H9 (cell line): ENCODE results near the gene KRTAP1-5. TPM values are rescaled to one million over a fixed set of nuclear protein-coding genes. Genes with fewer than 3 reads are reported as not detected.

Source experiments
- DNase-seq: peaks from one replicate; pipeline ENCODE4 v3.0.0-alpha.2; 2017
- H2AFZ ChIP-seq: one replicate; pipeline ENCODE4 v1.6.1; 2013; ENCODE audit warnings: mild to moderate bottlenecking, low read length, control low read depth, moderate library complexity
- H2AK5ac ChIP-seq: 2 replicates; pipeline ENCODE4 v1.6.1; 2013; ENCODE audit warnings: low read length, control low read depth, mixed read lengths; ENCODE audit not compliant: insufficient read length
- H2BK120ac ChIP-seq: one replicate; pipeline ENCODE4 v1.6.1; 2013; ENCODE audit warnings: low read depth, mild to moderate bottlenecking, low read length, control low read depth, inconsistent platforms; ENCODE audit not compliant: poor library complexity, severe bottlenecking
- H2BK12ac ChIP-seq: 2 replicates; pipeline ENCODE4 v1.6.1; 2013; ENCODE audit warnings: low read length, control low read depth, mixed read lengths, low read depth; ENCODE audit not compliant: insufficient read length
- H2BK15ac ChIP-seq: 2 replicates; pipeline ENCODE4 v1.6.1; 2013; ENCODE audit warnings: low read depth, low read length, control low read depth
- H2BK20ac ChIP-seq: one replicate; pipeline ENCODE4 v1.6.1; 2013; ENCODE audit warnings: low read depth, mild to moderate bottlenecking, low read length, control low read depth, inconsistent platforms; ENCODE audit not compliant: poor library complexity, severe bottlenecking
- H2BK5ac ChIP-seq: 2 replicates; pipeline ENCODE4 v1.6.1; 2013; ENCODE audit warnings: low read length, control low read depth, mixed read lengths; ENCODE audit not compliant: insufficient read length
- H3K14ac ChIP-seq: 2 replicates; pipeline ENCODE4 v1.6.1; 2013; ENCODE audit warnings: low read length, control low read depth; ENCODE audit not compliant: insufficient read depth
- H3K18ac ChIP-seq: 2 replicates; pipeline ENCODE4 v1.6.1; 2013; ENCODE audit warnings: low read depth, mild to moderate bottlenecking, mixed read lengths, low read length, control low read depth; ENCODE audit not compliant: insufficient read length
- H3K23ac ChIP-seq: 2 replicates; pipeline ENCODE4 v1.6.1; 2013; ENCODE audit warnings: low read length, control low read depth, mixed read lengths, low read depth; ENCODE audit not compliant: insufficient read length
- H3K23me2 ChIP-seq: 2 replicates; pipeline ENCODE4 v1.6.1; 2013; ENCODE audit warnings: low read depth, mild to moderate bottlenecking, mixed read lengths, low read length, control low read depth; ENCODE audit not compliant: insufficient read length, poor library complexity, severe bottlenecking
- H3K27ac ChIP-seq: 2 replicates; pipeline ENCODE4 v1.5.1; 2013; ENCODE audit warnings: low read length, control low read depth, mixed read lengths, low read depth; ENCODE audit not compliant: insufficient read length
- H3K27me3 ChIP-seq: 2 replicates; pipeline ENCODE4 v1.6.1; 2013; ENCODE audit warnings: low read length, control low read depth, inconsistent platforms; ENCODE audit not compliant: insufficient read depth
- H3K4ac ChIP-seq: 2 replicates; pipeline ENCODE4 v1.6.1; 2013; ENCODE audit warnings: low read depth, mild to moderate bottlenecking, control low read depth, inconsistent platforms, low read length, moderate library complexity
- H3K4me1 ChIP-seq: 2 replicates; pipeline ENCODE4 v1.6.1; 2013; ENCODE audit warnings: low read length, control low read depth, inconsistent platforms; ENCODE audit not compliant: insufficient read depth
- H3K4me2 ChIP-seq: 2 replicates; pipeline ENCODE4 v1.6.1; 2013; ENCODE audit warnings: low read length, control low read depth, mixed read lengths; ENCODE audit not compliant: insufficient read length, insufficient read depth
- H3K56ac ChIP-seq: 2 replicates; pipeline ENCODE4 v1.6.1; 2013; ENCODE audit warnings: low read depth, mild to moderate bottlenecking, mixed read lengths, low read length, control low read depth; ENCODE audit not compliant: insufficient read length
- H3K79me1 ChIP-seq: 2 replicates; pipeline ENCODE4 v1.6.1; 2013; ENCODE audit warnings: low read depth, mild to moderate bottlenecking, moderate library complexity, low read length, control low read depth, inconsistent platforms; ENCODE audit not compliant: insufficient read depth, poor library complexity, severe bottlenecking
- H3K79me2 ChIP-seq: 2 replicates; pipeline ENCODE4 v1.6.1; 2013; ENCODE audit warnings: low read length, control low read depth, inconsistent platforms; ENCODE audit not compliant: insufficient read depth
- H3K9ac ChIP-seq: 2 replicates; pipeline ENCODE4 v1.6.1; 2013; ENCODE audit warnings: low read length, control low read depth, mixed read lengths; ENCODE audit not compliant: insufficient read length; ENCODE audit errors: extremely low read depth
- H3K9me3 ChIP-seq: one replicate; pipeline ENCODE4 v1.6.1; 2013; ENCODE audit warnings: low read depth, low read length, inconsistent platforms; ENCODE audit not compliant: control insufficient read depth
- H3T11ph ChIP-seq: one replicate; pipeline ENCODE4 v1.6.1; 2013; ENCODE audit warnings: mild to moderate bottlenecking, low read length, control low read depth, inconsistent platforms
- H4K20me1 ChIP-seq: one replicate; pipeline ENCODE4 v1.6.1; 2013; ENCODE audit not compliant: control insufficient read depth, insufficient read length, insufficient read depth
- H4K5ac ChIP-seq: 2 replicates; pipeline ENCODE4 v1.6.1; 2013; ENCODE audit warnings: low read depth, mild to moderate bottlenecking, mixed read lengths, low read length, control low read depth; ENCODE audit not compliant: insufficient read length
- H4K8ac ChIP-seq: replicated peaks from 2 replicates; pipeline ENCODE4 v1.6.1; 2013; ENCODE audit warnings: low read length, control low read depth, mixed read lengths, low read depth; ENCODE audit not compliant: insufficient read length
- H4K91ac ChIP-seq: 2 replicates; pipeline ENCODE4 v1.6.1; 2013; ENCODE audit warnings: low read depth, mild to moderate bottlenecking, moderate library complexity, mixed read lengths, low read length, control low read depth; ENCODE audit not compliant: insufficient read length
- H3K27ac Mint-ChIP-seq, 3 experiments: 2 replicates in 2 of 3; 3 replicates in 1 of 3; pipeline ENCODE4 v1.8.0; 2020 to 2021; ENCODE audit warnings: mixed read lengths in 3 of 3, mild to moderate bottlenecking in 1 of 3, moderate library complexity in 1 of 3
- H3K27me3 Mint-ChIP-seq: 2 replicates; pipeline ENCODE4 v1.8.0; 2021; ENCODE audit warnings: low read depth, mild to moderate bottlenecking, moderate library complexity, mixed read lengths
- H3K36me3 Mint-ChIP-seq, 3 experiments: 2 replicates in 2 of 3; 3 replicates in 1 of 3; pipeline ENCODE4 v1.8.0; 2020 to 2021; ENCODE audit warnings: low read depth in 3 of 3, mixed read lengths in 3 of 3; ENCODE audit not compliant: insufficient read depth in 1 of 3
- H3K4me1 Mint-ChIP-seq, 2 experiments: 2 replicates each; pipeline ENCODE4 v1.8.0; 2020; ENCODE audit warnings: mixed read lengths in 2 of 2
- H3K4me3 Mint-ChIP-seq, 2 experiments: 2 replicates in 1 of 2; 3 replicates in 1 of 2; pipeline ENCODE4 v1.8.0; 2020 to 2021; ENCODE audit warnings: mild to moderate bottlenecking in 2 of 2, mixed read lengths in 2 of 2, moderate library complexity in 1 of 2
- H3K9me3 Mint-ChIP-seq, 2 experiments: 2 replicates in 1 of 2; 3 replicates in 1 of 2; pipeline ENCODE4 v1.8.0; 2020; ENCODE audit warnings: mild to moderate bottlenecking in 2 of 2, mixed read lengths in 2 of 2, moderate library complexity in 1 of 2
- CTCF ChIP-seq: fragments of 200-600 bp; sonication (generic); conservative IDR thresholded peaks from 3 replicates; pipeline ENCODE4 v1.8.0; 2021; ENCODE audit warnings: antibody characterized with exemption, mild to moderate bottlenecking
- WGBS: extraction: QIAGEN DNeasy Blood & Tissue Kit; methylation state at CpG from one replicate; pipeline ENCODE4 v1.1.7; 2013; ENCODE audit warnings: missing lambda C conversion rate, low lambda C conversion rate, mixed read lengths; ENCODE audit not compliant: insufficient read length; ENCODE audit errors: extremely low coverage; 5-methylcytosine and 5-hydroxymethylcytosine counted together
- total RNA-seq: library from RNA; stranded (reverse); gene quantifications from 2 replicates; pipeline ENCODE4 v1.2.1, GENCODE V29; 2021

KRTAP1-5 gene
- total RNA-seq, 1 experiment from 2014 or later, result not detected

GRCh38 chr17:40995116-40995515 is 31.9 kb downstream of the KRTAP1-5 start:
- peaks cover 0 to 3% of the 10 kb centered on the region in 2 experiments; a peak in 1 of 4 replicates for H3K4me1 Mint-ChIP-seq
- Histone ChIP-seq H3K18ac (no peak overlapping the region), H2BK5ac (no peak overlapping the region), H3K4ac (no peak overlapping the region), H2BK20ac (no peak overlapping the region), H4K8ac (no peak overlapping the region), H3K79me1 (no peaks in the 10 kb centered on the region), H4K20me1 (no peaks in the 10 kb centered on the region), H3K9ac (no peak overlapping the region), H2AK5ac (no peak overlapping the region), H4K91ac (no peak overlapping the region), H3T11ph (no peak overlapping the region), H2BK120ac (no peak overlapping the region), H3K56ac (no peak overlapping the region), H3K9me3 (no peaks in the 10 kb centered on the region), H3K14ac (no peak overlapping the region), H2AFZ (no peak overlapping the region), H3K23me2 (no peaks in the 10 kb centered on the region), H4K5ac (no peak overlapping the region), H3K27me3 (no peaks in the 10 kb centered on the region), H3K27ac (no peak overlapping the region), H3K4me1 (no peaks in the 10 kb centered on the region), H3K23ac (no peak overlapping the region), H2BK15ac (no peak overlapping the region), H2BK12ac (no peak overlapping the region), H3K79me2 (no peaks in the 10 kb centered on the region), H3K4me2 (no peak overlapping the region)
- no peak overlapping the region for H3K4me3 Mint-ChIP-seq
- no peak for DNase-seq
- TF ChIP-seq CTCF, result no peak
- H3K27ac Mint-ChIP-seq, result no peak overlapping the region
- H3K9me3 Mint-ChIP-seq, result no peaks in the 10 kb centered on the region
- H3K36me3 Mint-ChIP-seq, result no peaks in the 10 kb centered on the region; a peak in 1 of 7 replicates
- H3K27me3 Mint-ChIP-seq, result no peaks in the 10 kb centered on the region; the same call in 1 of the 2 replicates
- no CpG with 5 or more reads among the region's 1 CpG for WGBS
